Measurements from ENCODE around the gene HPGD. TPM values are rescaled to one million over a fixed set of nuclear protein-coding genes. Genes with fewer than 3 reads are reported as not detected.

HPGD gene
- total RNA-seq, 1 donor = under 0.01 TPM

- H3K4me1 ChIP-seq (ENCODE audit: insufficient read depth, low read length) = no peaks in the 10 kb centered on the region
- no peak overlapping the region for H3K4me2 ChIP-seq (ENCODE audit: insufficient read depth, low read length)
- DNase-seq (ENCODE audit: insufficient read length, low spot score, missing footprints) = no peak
- no peak overlapping the region for H3K4me3 ChIP-seq (ENCODE audit: insufficient read depth, low read length)
- H4K20me1 ChIP-seq (ENCODE audit: insufficient read depth, low read length) = no peaks in the 10 kb centered on the region
- no peak overlapping the region for H2AFZ ChIP-seq (ENCODE audit: low read length)
- H3K9me3 ChIP-seq (ENCODE audit: low read depth, low read length) = no peaks in the 10 kb centered on the region
- no peaks in the 10 kb centered on the region for H3K36me3 ChIP-seq (ENCODE audit: insufficient read depth, low read length)
- H3K27me3 ChIP-seq (ENCODE audit: insufficient read depth, low read length) = no peaks in the 10 kb centered on the region
- no peaks in the 10 kb centered on the region for H3K79me2 ChIP-seq (ENCODE audit: insufficient read depth, low read length)
- no peak for TF ChIP-seq CTCF (IDR thresholded peaks at IDR 0.05; ENCODE audit: extremely low read depth, low read depth, low read length)
- no peak overlapping the region for H3K27ac ChIP-seq (ENCODE audit: low read depth, low read length)
These were observed 61.6 kb downstream of the HPGD start for GRCh38 chr4:174460684-174461083.

GRCh38 chr4:174457468-174457867 lies 64.8 kb downstream of the HPGD start:
- no peak overlapping the region for H3K4me3 ChIP-seq (ENCODE audit: insufficient read depth, low read length)
- H3K27ac ChIP-seq (ENCODE audit: low read depth, low read length) = no peak overlapping the region
- no peak overlapping the region for H2AFZ ChIP-seq (ENCODE audit: low read length)
- no peaks in the 10 kb centered on the region for H3K9me3 ChIP-seq (ENCODE audit: low read depth, low read length)
- H3K36me3 ChIP-seq (ENCODE audit: insufficient read depth, low read length) = no peaks in the 10 kb centered on the region
- TF ChIP-seq CTCF (IDR thresholded peaks at IDR 0.05; ENCODE audit: extremely low read depth, low read depth, low read length) = no peak
- DNase-seq (ENCODE audit: insufficient read length, low spot score, missing footprints) = no peak
- no peaks in the 10 kb centered on the region for H3K4me1 ChIP-seq (ENCODE audit: insufficient read depth, low read length)
- H3K79me2 ChIP-seq (ENCODE audit: insufficient read depth, low read length) = no peaks in the 10 kb centered on the region
- H3K27me3 ChIP-seq (ENCODE audit: insufficient read depth, low read length) = no peaks in the 10 kb centered on the region
- H4K20me1 ChIP-seq (ENCODE audit: insufficient read depth, low read length) = no peaks in the 10 kb centered on the region
- no peak overlapping the region for H3K4me2 ChIP-seq (ENCODE audit: insufficient read depth, low read length)

- DNase-seq (ENCODE audit: insufficient read length, low spot score, missing footprints) = no peak
- no peak overlapping the region for H3K4me3 ChIP-seq (ENCODE audit: insufficient read depth, low read length)
- no peaks in the 10 kb centered on the region for H3K9me3 ChIP-seq (ENCODE audit: low read depth, low read length)
- H3K27me3 ChIP-seq (ENCODE audit: insufficient read depth, low read length) = no peaks in the 10 kb centered on the region
- H3K4me1 ChIP-seq (ENCODE audit: insufficient read depth, low read length) = no peaks in the 10 kb centered on the region
- TF ChIP-seq CTCF (IDR thresholded peaks at IDR 0.05; ENCODE audit: extremely low read depth, low read depth, low read length) = no peak
- H2AFZ ChIP-seq (ENCODE audit: low read length) = no peak overlapping the region
- H3K27ac ChIP-seq (ENCODE audit: low read depth, low read length) = no peak overlapping the region
- no peak overlapping the region for H3K4me2 ChIP-seq (ENCODE audit: insufficient read depth, low read length)
- H4K20me1 ChIP-seq (ENCODE audit: insufficient read depth, low read length) = no peaks in the 10 kb centered on the region
- no peaks in the 10 kb centered on the region for H3K36me3 ChIP-seq (ENCODE audit: insufficient read depth, low read length)
- H3K79me2 ChIP-seq (ENCODE audit: insufficient read depth, low read length) = no peaks in the 10 kb centered on the region
These were observed 67.3 kb downstream of the HPGD start for GRCh38 chr4:174454815-174455473.

- Histone ChIP-seq H3K4me1 (ENCODE audit: insufficient read depth, low read length) (no peaks in the 10 kb centered on the region), H3K27me3 (ENCODE audit: insufficient read depth, low read length) (no peaks in the 10 kb centered on the region), H3K4me2 (ENCODE audit: insufficient read depth, low read length) (no peak overlapping the region), H3K36me3 (ENCODE audit: insufficient read depth, low read length) (no peaks in the 10 kb centered on the region), H3K79me2 (ENCODE audit: insufficient read depth, low read length) (no peaks in the 10 kb centered on the region), H4K20me1 (ENCODE audit: insufficient read depth, low read length) (no peaks in the 10 kb centered on the region), H2AFZ (ENCODE audit: low read length) (no peak overlapping the region), H3K4me3 (ENCODE audit: insufficient read depth, low read length) (no peak overlapping the region), H3K27ac (ENCODE audit: low read depth, low read length) (no peak overlapping the region), H3K9me3 (ENCODE audit: low read depth, low read length) (no peaks in the 10 kb centered on the region)
- DNase-seq (ENCODE audit: insufficient read length, low spot score, missing footprints) = no peak
- TF ChIP-seq CTCF (IDR thresholded peaks at IDR 0.05; ENCODE audit: extremely low read depth, low read depth, low read length) = no peak
These were observed 70.5 kb downstream of the HPGD start for GRCh38 chr4:174451718-174452296.
